Suprapubic skin (tissue), 4 donors: ENCODE measurements around the gene ARMC8.

Experiments used
- POLR2A ChIP-seq, 2 donors: fragments of 450-650 bp; IDR thresholded peaks; one replicate each; pipeline ENCODE4 v1.6.1; 2017; ENCODE audit warnings: antibody characterized with exemption in 2 of 2, mild to moderate bottlenecking in 2 of 2, moderate library complexity in 2 of 2
- POLR2AphosphoS5 ChIP-seq, 3 donors: sonication (generic); formaldehyde crosslinking; IDR thresholded peaks; one replicate each; pipeline ENCODE4 v1.6.1; 2017; ENCODE audit warnings: antibody characterized with exemption in 3 of 3
- TF ChIP-seq, protein P1 (sequence below), 2 donors: fragments of 200-600 bp in 1 of 2; fragments of 450-650 bp in 1 of 2; sonication (generic) in 1 of 2; IDR thresholded peaks; one replicate each; pipeline ENCODE4 v1.5.1; 2016 to 2019; ENCODE audit warnings: antibody characterized with exemption in 2 of 2, mild to moderate bottlenecking in 1 of 2, moderate library complexity in 1 of 2

DNA sequence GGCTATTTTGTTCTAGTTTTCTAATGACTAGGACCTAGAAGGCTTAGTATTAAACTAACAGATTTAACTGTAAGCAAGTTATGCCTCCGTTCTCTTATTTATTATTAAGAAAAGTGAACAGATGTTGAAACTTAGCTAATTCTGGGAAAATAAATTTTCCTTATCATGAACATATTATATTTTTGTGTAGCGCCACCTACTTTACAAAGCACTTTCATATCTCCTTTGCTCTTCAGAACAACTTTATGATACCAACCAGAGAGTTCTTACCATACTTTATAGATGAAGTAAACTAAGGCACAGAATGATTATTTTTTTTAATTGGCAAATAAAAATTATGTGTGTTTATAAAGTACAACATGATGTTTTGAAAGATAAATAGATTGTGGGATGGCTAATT lies 83.1 kb downstream of the ARMC8 start:
- TF ChIP-seq, protein P1, sequence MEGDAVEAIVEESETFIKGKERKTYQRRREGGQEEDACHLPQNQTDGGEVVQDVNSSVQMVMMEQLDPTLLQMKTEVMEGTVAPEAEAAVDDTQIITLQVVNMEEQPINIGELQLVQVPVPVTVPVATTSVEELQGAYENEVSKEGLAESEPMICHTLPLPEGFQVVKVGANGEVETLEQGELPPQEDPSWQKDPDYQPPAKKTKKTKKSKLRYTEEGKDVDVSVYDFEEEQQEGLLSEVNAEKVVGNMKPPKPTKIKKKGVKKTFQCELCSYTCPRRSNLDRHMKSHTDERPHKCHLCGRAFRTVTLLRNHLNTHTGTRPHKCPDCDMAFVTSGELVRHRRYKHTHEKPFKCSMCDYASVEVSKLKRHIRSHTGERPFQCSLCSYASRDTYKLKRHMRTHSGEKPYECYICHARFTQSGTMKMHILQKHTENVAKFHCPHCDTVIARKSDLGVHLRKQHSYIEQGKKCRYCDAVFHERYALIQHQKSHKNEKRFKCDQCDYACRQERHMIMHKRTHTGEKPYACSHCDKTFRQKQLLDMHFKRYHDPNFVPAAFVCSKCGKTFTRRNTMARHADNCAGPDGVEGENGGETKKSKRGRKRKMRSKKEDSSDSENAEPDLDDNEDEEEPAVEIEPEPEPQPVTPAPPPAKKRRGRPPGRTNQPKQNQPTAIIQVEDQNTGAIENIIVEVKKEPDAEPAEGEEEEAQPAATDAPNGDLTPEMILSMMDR (IDR thresholded peaks at IDR 0.05): no peak
- TF ChIP-seq POLR2AphosphoS5 (IDR thresholded peaks at IDR 0.05) (no peak), POLR2A (IDR thresholded peaks at IDR 0.05) (no peak)
